Skin of body (tissue), 2 donors: ENCODE results near the gene COX19. TPM values are rescaled to one million over a fixed set of nuclear protein-coding genes. Genes with fewer than 3 reads are reported as not detected.

Source experiments
- DNase-seq: peaks from one replicate; lab custom pipeline; 2025; lab: John Stamatoyannopoulos, UW
- total RNA-seq: library from RNA; depleted of rRNA; stranded (reverse); fragments of >200 nt; gene quantifications from one replicate; pipeline ENCODE4 v1.2.3, GENCODE V29; 2014

The COX19 gene, protein sequence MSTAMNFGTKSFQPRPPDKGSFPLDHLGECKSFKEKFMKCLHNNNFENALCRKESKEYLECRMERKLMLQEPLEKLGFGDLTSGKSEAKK
- 13.3 TPM for total RNA-seq

DNA sequence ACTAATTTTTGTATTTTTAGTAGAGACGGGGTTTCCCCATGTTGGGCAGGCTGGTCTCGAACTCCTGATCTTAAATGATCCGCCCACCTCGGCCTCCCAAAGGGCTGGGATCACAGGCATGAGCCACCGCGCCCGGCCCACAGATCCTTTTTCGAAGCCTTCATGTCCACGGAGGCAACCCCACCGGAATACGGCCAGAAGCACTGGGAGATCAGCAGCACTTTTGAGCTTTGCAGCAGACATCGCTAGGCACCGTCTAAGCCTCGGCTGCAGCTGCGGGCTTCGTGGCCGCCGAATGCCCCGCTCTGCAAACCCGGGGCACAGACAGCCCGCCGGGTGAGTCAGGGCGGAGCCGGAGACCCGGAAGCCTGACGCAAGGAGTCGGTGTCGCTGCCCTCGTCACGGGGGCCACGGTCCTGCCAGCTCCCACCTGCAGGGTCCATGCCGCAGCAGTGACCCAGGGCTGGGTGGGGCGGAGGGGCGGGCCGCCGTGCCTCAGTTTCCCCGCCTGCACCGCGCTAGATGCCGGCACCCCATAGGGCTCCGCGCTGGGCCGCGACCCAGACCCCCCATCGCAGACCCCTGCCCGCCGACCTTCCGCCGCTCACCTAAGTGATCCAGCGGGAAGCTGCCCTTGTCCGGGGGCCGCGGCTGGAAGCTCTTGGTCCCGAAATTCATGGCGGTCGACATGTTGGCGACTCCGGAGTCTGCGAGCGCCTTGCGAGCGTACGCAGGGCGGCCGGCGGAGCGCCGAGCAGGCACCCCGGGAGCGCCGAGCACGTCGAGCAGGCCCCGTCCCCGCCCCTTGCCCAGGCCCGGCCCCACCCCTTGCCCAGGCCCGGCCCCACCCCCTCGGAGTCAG, at the start of gene COX19:
Gene COX19, minus strand, starts transcription at position 730 of the 862 bp plus-strand sequence. Its CDS starts 40 bp downstream, at position 690.
- peak; percentile 90 for DNase-seq

DNA sequence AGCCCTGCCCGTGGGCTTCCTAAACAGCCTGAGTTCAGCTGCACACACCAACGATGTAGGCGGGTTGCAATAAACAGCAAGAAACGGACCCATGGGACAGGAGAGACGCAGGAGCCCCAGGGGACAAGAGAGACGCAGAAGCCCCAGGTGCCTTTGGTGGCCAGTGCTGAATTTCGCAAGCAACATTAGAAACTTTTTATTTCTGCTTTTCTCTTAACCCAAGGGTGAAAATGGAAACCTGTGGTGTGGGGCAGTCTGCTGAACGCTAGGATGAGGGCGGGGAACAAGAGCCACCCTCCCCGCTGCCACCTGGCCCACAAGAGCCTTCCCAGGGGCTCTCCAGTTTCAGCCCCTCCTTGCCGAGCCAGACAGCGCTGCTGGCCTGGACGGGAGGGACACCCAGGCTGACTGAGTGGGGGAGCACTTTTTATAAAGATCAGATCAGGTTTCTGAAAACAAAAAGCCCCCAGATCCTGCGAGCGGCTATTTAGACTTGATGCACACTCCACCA, 49.0 kb upstream of the COX19 start:
- no peak for DNase-seq

DNA sequence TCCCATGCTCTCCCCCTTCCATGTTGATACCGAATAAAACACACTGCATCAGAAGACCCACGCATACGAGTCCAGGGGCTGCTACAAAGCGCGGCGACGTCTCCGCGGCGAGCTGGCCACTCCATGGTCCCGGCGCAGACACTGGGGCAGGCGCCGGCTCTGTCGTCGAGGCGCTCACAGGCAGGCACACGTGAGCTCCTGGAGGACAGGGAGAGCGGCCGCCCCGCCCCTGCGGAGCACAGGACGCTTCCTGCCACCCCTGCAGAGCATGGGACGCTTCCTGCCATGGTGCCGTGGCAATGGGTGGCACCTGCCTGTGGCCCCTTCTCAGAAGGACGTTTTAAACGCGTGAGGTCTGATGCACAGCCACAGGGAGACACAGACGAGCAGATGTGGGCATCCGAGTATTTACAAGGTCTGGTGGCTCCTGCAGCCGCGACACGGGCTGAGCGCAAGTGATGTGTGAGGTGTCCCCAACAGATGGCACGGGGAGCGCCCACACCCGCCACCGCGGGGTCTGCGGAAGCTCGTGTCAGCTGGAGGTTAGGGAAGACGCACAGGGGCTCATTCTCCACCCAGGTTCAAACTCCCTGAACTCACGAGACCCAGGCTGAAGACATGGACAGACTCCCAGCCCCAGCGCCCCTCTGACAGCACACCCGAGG, 47.6 kb upstream of the COX19 start:
- no peak for DNase-seq

DNA sequence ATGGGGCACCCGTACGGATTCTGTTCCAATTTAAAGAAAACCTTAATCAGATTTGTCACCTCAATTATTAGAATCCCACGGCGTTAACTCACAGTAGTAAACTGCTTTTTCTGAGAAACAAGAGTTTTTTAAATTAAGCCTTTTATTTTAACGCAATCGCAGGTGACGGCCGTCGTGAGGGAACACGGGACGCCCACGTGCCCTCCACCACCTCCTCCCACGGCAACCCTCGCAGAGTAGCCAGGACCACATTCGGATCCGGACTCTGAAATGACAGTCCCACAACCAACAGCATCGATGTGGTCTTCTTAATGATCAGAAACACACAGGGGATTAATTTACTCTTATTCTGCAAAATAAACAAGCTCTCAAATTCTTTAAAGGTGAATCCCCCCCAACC, 47.0 kb upstream of the COX19 start:
- DNase-seq, result no peak

DNA sequence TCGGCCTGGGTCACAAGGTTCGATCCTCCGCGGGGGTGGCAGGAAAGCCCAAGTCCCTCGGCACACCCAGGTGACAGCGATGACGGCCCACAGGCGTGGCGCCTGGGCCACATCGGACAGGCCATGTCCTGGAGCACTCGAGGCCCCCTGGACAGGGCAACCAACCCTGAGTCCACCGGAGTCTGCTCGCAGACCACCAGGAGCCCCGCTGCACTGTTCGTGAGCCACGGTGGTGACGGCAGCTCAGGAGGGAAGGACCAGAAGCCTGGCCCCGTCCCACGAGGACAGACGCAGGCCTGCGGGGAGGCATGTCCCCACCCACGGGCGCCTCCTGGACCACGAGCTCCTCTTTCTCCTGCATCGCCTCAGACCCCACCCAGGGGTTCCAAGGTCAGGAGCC, 46.6 kb upstream of the COX19 start:
- no peak for DNase-seq

DNA sequence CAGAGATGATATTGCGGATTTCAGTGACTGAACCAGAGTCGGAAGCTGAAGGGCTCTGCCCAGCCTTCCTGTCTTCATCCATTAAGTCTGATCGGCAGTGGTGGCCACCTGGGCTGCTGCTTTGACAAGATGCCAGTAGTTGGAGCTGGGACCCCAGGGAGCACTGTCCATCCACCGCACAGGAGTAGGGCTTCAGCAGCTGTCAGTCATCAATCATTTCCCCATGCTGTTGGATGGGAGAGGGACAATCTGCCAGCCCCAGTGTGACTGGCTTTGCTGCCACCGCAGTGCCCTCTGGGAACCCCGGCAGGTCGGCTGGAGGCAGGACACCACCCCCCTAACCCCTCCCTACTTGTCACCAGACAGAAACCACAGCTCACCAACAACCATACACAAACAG, 46.0 kb upstream of the COX19 start:
- no peak for DNase-seq

DNA sequence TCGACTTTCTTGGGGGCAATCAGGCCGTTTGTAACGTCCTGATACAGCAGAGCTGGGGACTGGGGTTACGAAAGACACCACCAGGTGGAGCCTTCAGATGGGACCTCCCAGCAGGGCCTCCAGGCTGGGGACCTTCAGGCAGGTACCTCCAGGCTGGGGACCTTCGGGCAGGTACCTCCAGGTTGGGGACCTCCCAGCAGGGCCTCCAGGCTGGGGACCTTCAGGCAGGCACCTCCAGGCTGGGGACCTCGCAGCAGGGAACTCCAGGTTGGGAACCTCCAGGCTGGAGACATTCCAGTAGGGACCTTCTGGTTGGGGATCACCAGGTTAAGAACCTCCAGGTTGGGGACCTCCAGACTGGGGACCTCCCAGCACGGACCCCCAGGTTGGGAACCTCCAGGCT, 45.5 kb upstream of the COX19 start:
- no peak for DNase-seq

DNA sequence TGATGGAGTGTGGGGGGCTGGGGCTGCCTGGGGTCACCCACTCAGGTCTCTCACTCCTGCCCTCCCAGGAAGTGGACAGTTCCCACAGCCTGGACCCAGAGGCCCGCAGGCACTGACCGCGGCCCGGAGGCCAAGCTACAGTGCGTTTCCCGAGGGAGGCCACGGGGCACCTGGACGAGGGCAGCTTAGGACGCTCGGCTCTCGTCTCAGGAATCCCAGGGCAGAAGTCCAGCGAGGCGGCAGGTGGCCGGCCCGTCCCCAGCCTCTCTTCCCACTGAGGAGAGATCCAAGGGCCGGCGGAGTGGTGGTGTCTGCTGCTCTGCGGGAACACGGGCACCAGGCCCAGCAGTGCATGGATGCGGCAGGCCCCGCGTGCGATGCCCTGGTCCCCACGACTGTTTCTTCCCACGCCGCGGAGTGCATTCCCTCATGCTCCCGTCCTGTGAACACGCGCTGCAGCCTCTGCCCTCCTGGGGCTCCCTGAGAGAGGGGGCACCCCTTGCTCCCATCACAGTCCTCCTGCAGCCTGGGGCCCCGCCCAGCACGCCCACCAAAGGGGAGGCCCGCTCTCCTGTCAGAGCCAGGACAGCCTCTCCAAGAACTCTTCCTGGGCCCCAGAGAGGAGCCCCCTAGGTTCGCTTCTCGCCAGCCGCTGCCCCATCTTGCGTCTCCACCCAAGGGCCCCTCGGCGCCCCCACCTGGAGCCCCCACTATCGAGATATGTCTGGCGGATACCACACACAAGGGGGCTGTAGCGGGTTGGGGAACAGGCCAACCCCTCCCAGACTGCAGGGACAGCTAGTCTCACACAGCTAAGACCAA, 44.7 kb upstream of the COX19 start:
- DNase-seq, result no peak

DNA sequence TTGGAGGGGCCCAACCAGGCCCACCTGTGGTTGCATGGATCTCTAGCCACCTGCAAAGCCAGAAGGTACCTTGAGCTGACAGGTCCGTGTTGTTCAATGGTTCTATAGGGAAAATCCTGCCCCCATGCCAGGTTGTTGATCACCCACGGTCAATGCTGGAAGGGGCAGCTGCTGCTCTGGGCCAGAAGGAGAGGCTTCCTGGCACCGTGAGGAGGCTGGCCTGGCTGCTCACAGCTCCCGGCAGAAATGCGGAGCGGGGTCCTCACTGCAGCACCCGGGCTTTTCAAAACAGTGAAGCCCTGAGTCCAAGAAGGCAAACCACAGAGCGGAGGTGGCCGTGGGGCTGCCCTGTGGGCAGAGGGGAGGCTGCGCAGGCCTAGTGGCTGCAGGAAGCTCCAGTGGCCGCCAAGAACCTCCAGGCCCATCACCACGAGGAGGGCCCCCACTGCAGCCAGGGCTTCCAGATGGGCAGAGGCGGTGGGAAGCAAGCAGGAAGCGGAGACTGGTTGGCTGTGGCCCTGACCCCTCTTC, 44.0 kb upstream of the COX19 start:
- DNase-seq, result no peak

DNA sequence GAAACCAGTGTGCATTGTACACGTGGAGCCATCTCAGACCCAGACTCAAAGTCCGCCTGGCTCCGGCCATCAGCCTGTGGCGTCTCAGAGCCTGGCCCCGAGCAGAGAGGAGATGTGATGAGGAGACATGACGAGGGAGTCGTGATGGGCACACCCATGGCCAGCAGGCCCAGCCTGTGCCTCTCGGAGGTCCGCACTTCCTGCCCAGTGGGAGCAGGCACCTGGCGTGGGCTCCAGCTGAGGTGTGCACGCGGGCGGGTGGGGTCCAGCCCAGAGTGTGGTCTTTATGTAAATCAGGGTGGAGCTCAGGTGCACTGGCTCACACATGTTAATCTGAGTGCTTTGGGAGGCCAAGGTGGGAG, 43.0 kb upstream of the COX19 start:
- no peak for DNase-seq

DNA sequence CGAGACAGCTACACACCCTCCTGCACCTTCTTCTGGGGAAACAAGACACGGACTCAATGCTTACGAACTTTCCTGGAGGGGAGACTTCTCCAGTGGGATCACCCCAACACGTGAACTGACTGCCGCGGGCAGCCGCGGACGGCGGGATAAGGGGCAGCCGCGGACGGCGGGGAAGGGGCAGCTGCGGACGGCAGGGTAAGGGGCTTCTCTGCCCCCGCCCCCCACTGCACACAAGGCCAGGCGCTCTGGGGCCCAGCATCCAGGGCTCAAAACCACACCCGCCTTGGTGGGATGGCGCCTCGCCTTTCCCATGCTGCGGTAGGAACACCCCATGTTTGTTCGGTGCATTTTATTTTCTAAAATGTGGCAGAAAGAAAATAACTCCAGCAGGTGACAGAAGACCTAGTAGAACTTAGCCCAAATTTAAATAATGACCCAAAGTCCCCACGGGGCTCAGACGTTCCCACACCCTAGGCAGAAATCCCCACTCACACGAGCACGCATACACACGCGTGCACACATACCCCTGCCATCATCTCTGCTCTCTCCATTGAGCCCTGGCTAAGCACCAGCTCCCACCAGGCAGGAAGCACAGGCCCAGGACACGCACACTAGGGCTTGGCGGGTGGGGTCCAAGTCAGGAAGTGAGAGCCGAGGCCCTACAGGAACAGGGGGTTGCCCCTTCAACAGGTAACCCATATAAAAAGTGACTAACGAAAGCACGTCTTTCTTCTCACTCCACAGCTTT, 42.4 kb upstream of the COX19 start:
- DNase-seq, result no peak

DNA sequence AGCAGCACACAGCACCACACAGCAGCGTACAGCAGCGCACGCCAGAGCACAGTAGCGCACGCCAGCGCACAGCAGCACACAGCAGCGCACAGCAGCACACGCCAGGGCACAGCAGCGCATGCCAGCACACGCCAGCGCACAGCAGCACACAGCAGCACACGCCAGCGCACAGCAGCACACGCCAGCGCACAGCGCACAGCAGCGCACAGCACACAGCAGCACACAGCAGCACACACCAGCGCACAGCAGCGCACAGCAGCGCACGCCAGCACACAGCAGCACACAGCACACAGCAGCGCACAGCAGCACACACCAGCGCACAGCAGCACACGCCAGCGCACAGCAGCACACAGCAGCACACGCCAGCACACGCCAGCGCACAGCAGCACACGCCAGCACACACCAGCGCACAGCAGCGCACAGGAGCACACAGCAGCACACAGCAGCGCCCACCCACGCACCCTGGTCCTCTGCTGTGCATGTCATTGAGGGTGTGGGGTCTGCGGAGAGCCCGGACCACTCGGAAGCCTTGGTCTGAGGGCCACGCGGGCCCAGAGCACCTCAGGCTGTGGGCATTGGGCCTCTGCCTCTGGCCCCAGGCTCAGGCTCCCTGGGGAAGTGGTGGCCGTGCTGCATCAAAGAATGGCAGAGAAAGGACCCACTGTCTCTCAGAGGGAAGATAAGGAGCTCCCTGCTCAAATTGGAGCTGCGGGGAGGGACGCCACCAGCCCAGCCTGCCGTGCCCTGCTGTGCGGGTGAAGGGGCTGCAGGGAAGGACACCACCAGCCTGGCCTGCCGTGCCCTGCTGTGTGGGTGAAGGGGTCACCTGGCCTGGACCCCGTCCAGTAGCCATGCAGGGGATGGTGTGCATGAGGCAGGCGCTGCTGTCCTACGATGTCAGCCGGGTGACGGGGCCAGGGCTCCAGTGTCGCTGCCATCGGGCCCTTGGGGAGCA, 41.5 kb upstream of the COX19 start:
- DNase-seq, result no peak

DNA sequence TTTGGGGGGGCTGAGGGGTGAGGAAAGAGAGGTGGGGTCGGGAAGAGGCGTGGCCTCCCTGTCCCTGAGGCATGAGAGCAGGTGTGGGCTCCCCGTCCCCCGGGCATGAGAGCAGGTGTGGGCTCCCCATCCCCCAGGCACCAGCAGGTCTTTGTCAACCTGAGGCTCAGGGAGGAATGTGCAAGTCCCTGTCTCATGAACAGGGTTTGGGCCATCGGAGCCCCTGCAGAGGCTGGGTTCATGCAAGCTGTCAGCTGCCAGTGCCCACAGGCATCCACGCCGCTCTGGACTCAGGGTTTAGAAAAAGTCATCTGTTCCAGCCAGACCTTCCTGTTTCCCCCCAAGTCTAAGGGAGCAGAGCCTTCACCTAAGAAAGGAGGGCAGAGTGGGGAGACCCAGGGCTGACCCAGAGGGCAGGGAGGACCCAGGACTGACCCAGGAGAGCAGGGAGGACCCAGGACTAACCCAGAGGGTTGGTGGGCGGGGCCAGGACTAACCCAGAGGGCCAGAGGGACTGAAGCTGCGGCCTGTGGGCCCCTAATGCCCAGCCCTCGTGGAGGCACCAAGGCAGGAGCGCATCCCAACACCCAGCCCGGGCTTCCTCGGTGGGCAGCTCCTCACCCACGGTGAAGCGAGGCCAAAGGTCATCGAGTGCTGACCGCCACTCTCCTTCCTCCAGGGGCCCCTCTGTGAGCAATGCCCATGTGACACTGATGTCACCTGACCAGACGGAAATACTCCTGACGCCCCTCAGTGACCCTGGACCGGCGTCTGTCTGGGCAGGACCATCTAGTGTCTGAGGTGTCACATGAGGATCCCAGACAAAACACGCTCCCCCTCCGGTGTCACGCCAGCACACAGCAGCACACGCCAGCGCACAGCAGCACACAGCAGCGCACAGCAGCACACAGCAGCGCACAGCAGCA, 40.1 kb upstream of the COX19 start:
- no peak for DNase-seq

DNA sequence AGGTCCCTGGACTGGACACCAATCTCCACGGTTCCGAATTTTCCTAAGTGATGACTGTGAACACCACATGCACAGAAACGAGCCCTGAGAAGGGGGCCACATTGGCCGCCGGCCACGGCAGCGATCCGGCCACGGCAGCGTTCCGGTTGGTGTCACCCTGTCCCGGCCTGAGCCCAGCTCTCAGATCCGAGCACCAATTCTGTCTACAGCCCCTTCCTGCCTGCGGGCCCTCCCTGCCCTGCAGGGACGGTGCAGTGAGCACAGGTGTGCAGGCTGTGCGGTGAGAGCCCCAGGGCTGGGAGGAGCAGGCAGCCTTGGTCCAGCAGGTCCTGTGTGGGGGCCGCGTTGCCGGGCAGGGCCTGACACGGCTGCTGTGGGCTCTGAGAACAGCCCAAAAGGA, 39.3 kb upstream of the COX19 start:
- no peak for DNase-seq

DNA sequence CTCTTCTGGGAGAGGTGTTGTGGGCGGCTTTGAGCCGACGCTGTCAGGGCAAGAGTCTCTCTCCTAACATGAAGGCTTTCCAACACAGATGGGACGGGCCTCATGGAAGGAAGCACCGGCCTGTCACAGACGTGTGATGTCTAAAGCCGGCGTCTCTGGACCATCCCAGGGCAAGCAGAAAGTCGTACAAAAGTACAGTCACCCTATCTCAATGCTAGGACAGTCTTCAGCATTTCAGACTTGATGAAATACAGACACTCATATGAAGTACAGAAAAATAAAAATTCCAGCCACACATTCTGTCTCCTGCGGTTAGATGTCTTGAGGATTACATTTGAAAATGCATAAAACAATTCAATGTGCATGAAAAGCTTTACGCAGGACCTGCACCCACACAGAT, 38.2 kb upstream of the COX19 start:
- DNase-seq, result peak; percentile 9

DNA sequence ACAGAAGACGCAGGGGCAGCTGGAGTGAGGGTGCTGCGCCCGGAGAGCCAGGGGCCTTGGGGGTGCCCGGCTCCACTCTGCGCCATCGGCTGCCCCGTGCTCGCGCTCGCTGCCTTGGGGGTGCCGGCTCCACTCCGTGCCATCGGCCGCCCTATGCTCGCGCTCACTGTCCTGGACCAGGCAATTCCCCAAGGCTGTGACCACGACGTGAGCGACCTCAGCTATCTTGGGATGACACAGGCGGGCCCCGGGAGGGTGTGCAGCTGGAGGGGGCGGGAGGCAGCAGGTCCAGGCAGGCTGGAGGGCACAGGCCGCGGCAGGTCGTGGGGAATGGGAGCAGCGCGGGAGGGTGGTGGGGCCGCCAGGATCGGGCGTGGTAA, 37.4 kb upstream of the COX19 start:
- DNase-seq, result no peak

DNA sequence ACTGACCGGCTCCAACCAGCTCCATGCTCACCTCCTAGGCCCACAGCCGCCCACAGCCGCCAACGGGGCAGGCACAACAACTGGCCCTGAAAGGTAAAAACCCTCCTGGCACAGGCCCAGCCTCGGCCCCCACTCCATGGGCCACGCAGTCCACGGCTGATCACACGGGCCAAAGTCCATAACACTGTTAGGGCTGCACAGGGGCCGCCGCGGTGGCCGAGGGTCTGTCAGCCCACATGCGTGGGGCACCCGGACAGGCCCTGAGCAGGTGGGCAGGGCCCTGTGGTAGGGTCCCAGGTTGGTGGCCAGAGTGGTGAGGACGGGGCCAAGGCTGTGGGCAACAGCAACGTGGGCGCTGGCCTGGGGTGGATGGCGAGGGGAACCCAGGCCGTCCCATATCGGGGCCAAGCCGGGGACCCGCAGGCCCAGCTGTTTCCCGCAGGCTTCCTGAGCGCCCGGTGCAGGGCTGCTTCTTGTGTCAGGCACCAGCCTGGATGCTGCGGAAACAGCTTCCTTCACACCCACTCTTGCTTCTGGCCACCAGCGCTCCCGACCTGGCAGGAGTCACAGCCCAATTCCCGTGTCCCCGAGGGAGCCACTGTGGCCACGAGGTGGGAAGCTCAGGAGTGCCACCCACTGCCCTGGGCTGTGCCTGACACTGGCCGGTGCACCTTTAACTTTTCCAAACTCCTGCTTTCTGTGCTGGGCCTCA, 36.8 kb upstream of the COX19 start:
- DNase-seq, result no peak
